Left ventricle myocardium inferior (tissue), 1 donor: ENCODE data around the gene PLCXD1. TPM values are rescaled to one million over a fixed set of nuclear protein-coding genes. Genes with fewer than 3 reads are reported as not detected.

ENCODE experiments used
- DNase-seq: peaks from one replicate; pipeline ENCODE4 v3.0.0-alpha.2; 2020
- H3K27ac ChIP-seq: fragments of 200-600 bp; replicated peaks from 2 replicates; pipeline ENCODE4 v1.8.0; 2021
- H3K27me3 ChIP-seq: fragments of 200-600 bp; 2 replicates; pipeline ENCODE4 v1.8.0; 2021; ENCODE audit warnings: low read depth
- H3K36me3 ChIP-seq: fragments of 200-600 bp; 2 replicates; pipeline ENCODE4 v1.8.0; 2021
- H3K4me1 ChIP-seq: fragments of 200-600 bp; 2 replicates; pipeline ENCODE4 v1.8.0; 2021
- H3K4me3 ChIP-seq: fragments of 200-600 bp; 2 replicates; pipeline ENCODE4 v1.8.0; 2021; ENCODE audit warnings: mild to moderate bottlenecking, moderate library complexity
- H3K9me3 ChIP-seq: fragments of 200-600 bp; replicated peaks from 2 replicates; pipeline ENCODE4 v1.8.0; 2021
- CTCF ChIP-seq: fragments of 200-600 bp; IDR thresholded peaks from 2 replicates; pipeline ENCODE4 v1.8.0; 2021; ENCODE audit warnings: antibody characterized with exemption, mild to moderate bottlenecking, borderline replicate concordance
- intact Hi-C: fragments of 100-400 bp; cut with micrococcal nuclease; formaldehyde crosslinking; loops from one replicate; pipeline ENCODE4 v1.11.0; 2022
- total RNA-seq: library from RNA; stranded (reverse); fragmentation: NEBNext Ultra II Directional; extraction: Animal tissue kit (Norgen Biotek cat#: 25700); gene quantifications from one replicate; pipeline ENCODE4 v1.2.1, GENCODE V29; 2021
- donor health status: DM: no; HTN: yes; CAD: no; lungs with severe emphysema.

Gene PLCXD1
- total RNA-seq, 1 donor from 2014 or later = 4.0 TPM

- peaks cover 24% of the 10 kb centered on the region for H3K27me3 ChIP-seq
- H3K36me3 ChIP-seq = peaks cover 37% of the 10 kb centered on the region
- no peak for TF ChIP-seq CTCF
- no peaks in the 10 kb centered on the region for H3K9me3 ChIP-seq
- peak overlapping the region; percentile 48 for H3K4me3 ChIP-seq
- H3K4me1 ChIP-seq = peaks cover 16% of the 10 kb centered on the region
- intact Hi-C loops = no loop called here
- H3K27ac ChIP-seq = no peak overlapping the region
- DNase-seq = peak; percentile 15
Measured at GRCh38 chrX:331825-332495, 50.8 kb downstream of the PLCXD1 start.

GRCh38 chrX:332496-332860, 51.3 kb downstream of the PLCXD1 start:
- peak; percentile 11 for DNase-seq
- Histone ChIP-seq H3K27me3 (peaks cover 23% of the 10 kb centered on the region), H3K27ac (no peak overlapping the region), H3K36me3 (peaks cover 43% of the 10 kb centered on the region), H3K4me1 (peaks cover 16% of the 10 kb centered on the region), H3K4me3 (no peak overlapping the region), H3K9me3 (no peaks in the 10 kb centered on the region)
- intact Hi-C loops = no loop called here
- no peak for TF ChIP-seq CTCF

GRCh38 chrX:332916-333610, 51.9 kb downstream of the PLCXD1 start:
- Histone ChIP-seq H3K36me3 (peaks cover 48% of the 10 kb centered on the region), H3K27me3 (peaks cover 19% of the 10 kb centered on the region), H3K9me3 (no peaks in the 10 kb centered on the region), H3K27ac (no peak overlapping the region), H3K4me1 (peaks cover 16% of the 10 kb centered on the region), H3K4me3 (no peak overlapping the region)
- DNase-seq = peak; percentile 10
- TF ChIP-seq CTCF = no peak
- intact Hi-C loops = no loop called here

GRCh38 chrX:333611-334311, 52.6 kb downstream of the PLCXD1 start:
- DNase-seq = peak; percentile 11
- Histone ChIP-seq H3K9me3 (no peaks in the 10 kb centered on the region), H3K27me3 (peaks cover 19% of the 10 kb centered on the region), H3K36me3 (peaks cover 54% of the 10 kb centered on the region), H3K27ac (no peak overlapping the region), H3K4me3 (no peak overlapping the region), H3K4me1 (peaks cover 16% of the 10 kb centered on the region)
- intact Hi-C loops = no loop called here
- no peak for TF ChIP-seq CTCF

- intact Hi-C loops = no loop called here
- peak; percentile 16 for DNase-seq
- Histone ChIP-seq H3K9me3 (no peaks in the 10 kb centered on the region), H3K36me3 (peaks cover 56% of the 10 kb centered on the region), H3K27ac (no peak overlapping the region), H3K4me1 (peaks cover 16% of the 10 kb centered on the region), H3K27me3 (peaks cover 19% of the 10 kb centered on the region), H3K4me3 (no peak overlapping the region)
- TF ChIP-seq CTCF = no peak
Measured at GRCh38 chrX:334331-334891, 53.2 kb downstream of the PLCXD1 start.
